HG02759 (cell line): Measurements from ENCODE around the gene MANBA.

ENCODE experiments used
- ATAC-seq: cut with Tn5 transposase; IDR thresholded peaks from one replicate; pipeline ENCODE4 v1.9.1; 2021; ENCODE audit warnings: mild to moderate bottlenecking, moderate library complexity; ENCODE audit not compliant: unreplicated experiment

The MANBA gene

GRCh38 chr4:102599455-102599854 lies 161.3 kb downstream of the MANBA start:
- ATAC-seq, result no peak

- ATAC-seq, result peak; percentile 24
Measured at GRCh38 chr4:102598762-102599374, 161.9 kb downstream of the MANBA start.

- peak; percentile 74 for ATAC-seq
Measured at GRCh38 chr4:102598086-102598761, 162.5 kb downstream of the MANBA start.

GRCh38 chr4:102596532-102596931 lies 164.2 kb downstream of the MANBA start:
- ATAC-seq, result no peak

- no peak for ATAC-seq
Measured at GRCh38 chr4:102594000-102594399, 166.8 kb downstream of the MANBA start.

- ATAC-seq, result no peak
Measured at GRCh38 chr4:102593147-102593546, 167.6 kb downstream of the MANBA start.

GRCh38 chr4:102592256-102592655 lies 168.5 kb downstream of the MANBA start:
- ATAC-seq, result no peak

GRCh38 chr4:102589743-102590142 lies 171.0 kb downstream of the MANBA start:
- ATAC-seq, result no peak

GRCh38 chr4:102586644-102587021 lies 174.1 kb downstream of the MANBA start:
- peak; percentile 37 for ATAC-seq

GRCh38 chr4:102586002-102586643 lies 174.6 kb downstream of the MANBA start:
- ATAC-seq, result peak; percentile 43

GRCh38 chr4:102585329-102585728 lies 175.4 kb downstream of the MANBA start:
- ATAC-seq, result peak; percentile 41

- ATAC-seq, result no peak
Measured at GRCh38 chr4:102584091-102584490, 176.7 kb downstream of the MANBA start.
